Fibroblast of mammary gland (primary cell): ENCODE data around the gene ZNF43.
"Not testable (repeated sequence)": the region's sequence is repeated elsewhere in the genome, so short reads cannot be mapped to it uniquely, and the experiment has no call there.

Source experiments
- DNase-seq: peaks from one replicate; pipeline ENCODE4 v3.0.0-alpha.2; 2010; ENCODE audit warnings: low read depth
- H3K4me3 ChIP-seq: 2 replicates; pipeline ENCODE4 v1.5.1; 2011; ENCODE audit warnings: low read depth, mild to moderate bottlenecking, low read length, moderate library complexity; ENCODE audit not compliant: control insufficient read depth
- TF ChIP-seq, protein P1 (sequence below): conservative IDR thresholded peaks from 2 replicates; pipeline ENCODE4 v1.5.1; 2011; ENCODE audit warnings: low read depth, low read length, inconsistent platforms; ENCODE audit not compliant: control insufficient read depth, insufficient read depth

The ZNF43 gene

DNA sequence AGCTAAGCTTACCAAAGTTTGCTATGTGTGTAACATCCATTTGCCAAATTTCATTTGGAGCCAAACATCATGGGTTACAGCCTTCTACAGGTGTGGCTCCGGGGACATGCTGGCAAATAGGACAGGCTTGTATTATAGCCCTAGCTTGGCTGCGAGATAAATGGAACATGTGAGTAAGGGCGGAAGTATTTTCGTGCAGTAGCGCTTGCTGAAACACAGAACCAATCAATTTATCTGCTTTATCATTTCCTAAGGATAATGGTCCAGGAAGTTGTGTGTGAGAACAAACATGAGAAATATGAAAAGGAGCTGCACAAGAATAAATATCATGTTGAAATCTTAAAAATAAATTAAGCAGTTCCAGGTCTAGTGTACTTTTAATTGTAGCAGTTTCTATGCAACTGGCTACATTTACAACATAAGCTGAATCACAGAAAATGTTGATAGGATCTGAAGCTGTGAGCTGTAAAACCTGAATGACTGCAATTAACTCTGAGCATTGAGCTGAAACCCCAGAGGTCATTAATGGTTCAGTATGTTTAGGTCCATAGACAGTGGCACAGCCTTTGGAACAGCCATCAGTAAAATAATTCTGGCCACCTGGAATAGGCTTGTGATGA lies 46.4 kb downstream of the ZNF43 start:
- no peak overlapping the region for H3K4me3 ChIP-seq
- no peak for DNase-seq
- TF ChIP-seq, protein P1, sequence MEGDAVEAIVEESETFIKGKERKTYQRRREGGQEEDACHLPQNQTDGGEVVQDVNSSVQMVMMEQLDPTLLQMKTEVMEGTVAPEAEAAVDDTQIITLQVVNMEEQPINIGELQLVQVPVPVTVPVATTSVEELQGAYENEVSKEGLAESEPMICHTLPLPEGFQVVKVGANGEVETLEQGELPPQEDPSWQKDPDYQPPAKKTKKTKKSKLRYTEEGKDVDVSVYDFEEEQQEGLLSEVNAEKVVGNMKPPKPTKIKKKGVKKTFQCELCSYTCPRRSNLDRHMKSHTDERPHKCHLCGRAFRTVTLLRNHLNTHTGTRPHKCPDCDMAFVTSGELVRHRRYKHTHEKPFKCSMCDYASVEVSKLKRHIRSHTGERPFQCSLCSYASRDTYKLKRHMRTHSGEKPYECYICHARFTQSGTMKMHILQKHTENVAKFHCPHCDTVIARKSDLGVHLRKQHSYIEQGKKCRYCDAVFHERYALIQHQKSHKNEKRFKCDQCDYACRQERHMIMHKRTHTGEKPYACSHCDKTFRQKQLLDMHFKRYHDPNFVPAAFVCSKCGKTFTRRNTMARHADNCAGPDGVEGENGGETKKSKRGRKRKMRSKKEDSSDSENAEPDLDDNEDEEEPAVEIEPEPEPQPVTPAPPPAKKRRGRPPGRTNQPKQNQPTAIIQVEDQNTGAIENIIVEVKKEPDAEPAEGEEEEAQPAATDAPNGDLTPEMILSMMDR = no peak

DNA sequence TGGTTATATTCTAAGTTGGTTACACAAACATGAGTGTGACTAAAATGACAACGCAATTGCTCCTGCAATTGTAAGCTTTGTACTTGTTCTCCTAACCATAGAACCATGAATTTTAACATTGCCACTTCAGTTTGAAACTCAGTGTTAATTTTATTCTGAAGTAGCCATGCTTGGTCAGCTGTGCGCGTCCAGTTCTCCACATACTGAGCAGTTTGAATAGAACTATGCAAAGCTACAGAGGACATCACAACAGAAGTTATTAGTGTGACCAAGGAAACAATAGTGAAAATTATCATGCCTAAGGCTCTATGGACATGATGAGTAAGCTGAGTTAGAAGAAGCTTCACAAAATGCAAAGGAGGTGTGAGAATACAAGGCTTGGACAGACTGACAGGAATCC lies 49.0 kb downstream of the ZNF43 start:
- no peak overlapping the region for H3K4me3 ChIP-seq
- DNase-seq = no peak
- TF ChIP-seq, protein P1 = no peak

DNA sequence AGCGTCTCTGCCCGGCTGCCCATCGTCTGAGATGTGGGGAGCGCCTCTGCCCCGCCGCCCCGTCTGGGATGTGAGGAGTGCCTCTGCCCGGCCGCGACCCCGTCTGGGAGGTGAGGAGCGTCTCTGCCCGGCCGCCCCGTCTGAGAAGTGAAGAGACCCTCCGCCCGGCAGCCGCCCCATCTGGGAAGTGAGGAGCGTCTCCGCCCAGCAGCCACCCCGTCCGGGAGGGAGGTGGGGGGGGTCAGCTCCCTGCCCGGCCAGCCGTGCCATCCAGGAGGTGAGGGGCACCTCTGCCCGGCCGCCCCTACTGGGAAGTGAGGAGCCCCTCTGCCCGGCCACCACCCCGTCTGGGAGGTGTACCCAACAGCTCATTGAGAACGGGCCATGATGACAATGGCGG lies 60.2 kb downstream of the ZNF43 start:
- not testable (repeated sequence) for DNase-seq, H3K4me3 ChIP-seq

DNA sequence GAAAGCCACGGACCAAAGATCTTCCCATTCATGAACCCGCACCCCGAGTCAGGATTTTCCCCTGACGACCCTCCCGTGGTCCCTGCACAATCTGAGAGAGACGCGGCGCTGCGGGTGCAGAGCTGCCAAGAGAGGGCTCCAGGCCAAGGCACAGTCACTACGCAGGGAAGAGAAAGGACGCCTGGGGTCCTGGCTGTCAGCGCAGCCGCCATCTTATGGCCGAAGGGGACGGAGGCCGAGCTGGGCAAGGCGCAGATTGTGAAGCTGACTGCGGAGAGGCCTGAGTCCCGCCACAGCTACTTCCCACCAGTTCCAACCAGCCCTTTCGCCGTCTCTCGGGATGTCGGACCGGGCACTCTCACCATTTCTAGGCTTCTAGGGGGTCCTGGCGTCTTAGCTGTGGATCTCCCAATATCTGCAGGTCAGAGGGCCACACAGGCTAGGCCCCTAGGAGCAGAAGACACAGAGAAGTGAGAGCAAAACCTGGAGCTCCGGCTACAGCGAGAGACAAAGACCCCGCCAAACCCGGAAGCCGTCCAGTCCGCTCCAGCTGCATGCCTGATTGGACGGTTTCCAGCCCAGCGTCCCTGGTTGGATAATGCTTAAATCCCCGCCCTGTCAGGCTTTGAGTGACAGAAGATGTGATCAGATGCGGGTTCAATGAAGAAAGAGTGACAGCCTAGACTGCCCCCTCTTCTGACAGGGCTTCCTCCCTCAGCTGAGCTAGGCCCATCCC lies 68.7 kb downstream of the ZNF43 start, which contains the start of gene ZNF100:
TSS of gene ZNF100 (minus strand) at position 515 of the 736 bp plus-strand sequence. CDS start at position 365, 150 bp downstream.
- DNase-seq = peak; percentile 92
- TF ChIP-seq, protein P1 = no peak
- peak within 1 kb of the TSS; percentile 92 for H3K4me3 ChIP-seq

DNA sequence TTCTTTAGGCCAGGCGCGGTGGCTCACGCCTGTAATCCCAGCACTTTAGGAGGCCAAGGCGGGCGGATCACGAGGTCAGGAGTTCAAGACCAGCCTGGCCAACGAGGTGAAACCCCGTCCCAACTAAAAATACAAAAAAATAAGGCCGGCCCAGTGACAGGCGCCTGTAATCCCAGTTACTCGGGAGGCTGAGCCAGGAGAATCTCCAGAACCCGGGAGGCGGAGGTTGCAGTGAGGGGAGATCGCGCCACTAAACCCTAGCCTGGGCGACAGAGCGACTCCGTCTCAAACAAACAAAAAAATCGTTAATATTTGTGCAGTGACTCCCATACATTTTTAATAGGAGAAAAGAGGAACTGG lies 69.3 kb downstream of the ZNF43 start:
- peak overlapping the region; percentile 92 for H3K4me3 ChIP-seq
- not testable (repeated sequence) for DNase-seq

DNA sequence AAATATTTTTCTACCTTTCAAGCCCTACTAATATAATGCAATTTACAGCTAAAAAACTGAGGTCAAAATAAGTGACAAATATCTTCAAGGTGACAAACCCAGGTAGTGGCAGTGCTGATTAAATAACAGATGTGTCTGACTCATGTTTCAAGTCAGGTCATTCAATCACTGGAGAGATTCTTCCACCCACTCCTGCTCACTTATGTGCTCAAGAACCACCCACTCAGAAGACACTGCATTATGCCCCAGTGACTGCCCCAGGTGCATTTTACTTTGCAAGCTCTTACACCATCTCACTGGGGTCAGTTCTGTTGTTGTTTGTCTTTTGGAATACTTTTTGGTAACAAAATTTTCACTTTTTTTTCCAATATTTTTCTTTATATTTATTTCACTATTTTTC lies 70.8 kb downstream of the ZNF43 start:
- TF ChIP-seq, protein P1 = no peak
- H3K4me3 ChIP-seq = no peak overlapping the region
- DNase-seq = peak; percentile 4

DNA sequence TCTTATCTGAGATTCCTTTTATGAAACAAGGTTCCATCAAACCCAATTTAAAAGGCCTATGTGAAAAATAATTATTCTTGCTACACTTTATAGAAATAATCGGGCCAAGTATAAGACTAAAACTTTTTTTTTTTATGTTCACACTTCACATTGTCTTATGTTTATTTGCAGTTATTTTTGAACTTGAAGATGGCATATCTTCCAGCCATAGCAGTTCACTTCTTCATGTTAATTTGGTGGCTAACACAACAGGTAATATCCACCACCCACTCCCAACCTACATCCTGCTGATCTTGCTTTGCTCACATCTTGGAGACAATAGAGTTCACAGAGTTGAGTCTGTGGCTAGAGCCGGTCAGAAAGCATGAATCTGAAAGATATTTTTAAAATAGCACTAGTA lies 74.4 kb downstream of the ZNF43 start:
- not testable (repeated sequence) for H3K4me3 ChIP-seq, DNase-seq

DNA sequence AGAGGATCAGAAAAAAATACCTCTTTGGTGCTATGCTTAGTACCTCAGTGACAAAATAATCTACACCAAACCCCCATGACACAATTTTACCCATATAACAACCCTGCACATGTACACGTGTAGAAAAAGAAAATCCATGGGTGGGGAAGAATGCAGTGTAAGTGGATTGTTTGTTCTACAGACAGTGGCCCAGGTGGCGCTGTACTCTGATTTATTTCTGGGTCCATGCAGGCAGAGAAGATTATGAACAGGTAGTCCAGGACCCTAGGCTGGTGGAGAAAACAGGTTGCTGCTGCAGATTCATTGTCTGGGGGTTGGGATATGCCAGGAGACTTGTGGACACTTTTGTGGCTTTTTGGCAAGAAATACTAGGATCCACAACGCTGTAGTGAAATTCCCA lies 77.7 kb downstream of the ZNF43 start:
- TF ChIP-seq, protein P1 = no peak
- DNase-seq = no peak
- no peak overlapping the region for H3K4me3 ChIP-seq

DNA sequence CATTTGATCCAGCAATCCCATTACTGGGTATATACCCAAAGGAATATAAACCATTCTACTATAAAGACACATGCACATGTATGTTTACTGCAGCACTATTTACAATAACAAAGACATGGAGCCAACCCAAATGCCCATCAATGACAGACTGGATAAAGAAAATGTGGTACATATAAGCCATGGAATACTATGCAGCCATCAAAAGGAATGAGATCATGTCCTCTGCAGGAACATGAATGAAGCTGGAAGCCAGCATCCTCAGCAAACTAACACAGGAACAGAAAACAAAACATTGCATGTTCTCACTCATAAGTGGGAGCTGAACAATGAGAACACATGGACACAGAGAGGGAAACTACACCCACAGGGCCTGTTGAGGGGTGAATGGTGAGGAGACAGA lies 80.4 kb downstream of the ZNF43 start:
- DNase-seq = not testable (repeated sequence)

More for the DNA sequence above, 80.4 kb downstream of the ZNF43 start:
- H3K4me3 ChIP-seq = not testable (repeated sequence)
